ENCODE data around the gene MIR17HG. TPM values are rescaled to one million over a fixed set of nuclear protein-coding genes. Genes with fewer than 3 reads are reported as not detected.

Gene MIR17HG
- total RNA-seq, 1 donor from 2014 or later: 3.1 TPM

- Mint-ChIP-seq H3K27ac (ENCODE audit: unreplicated experiment) (no peak overlapping the region), H3K27me3 (ENCODE audit: unreplicated experiment) (no peaks in the 10 kb centered on the region), H3K4me3 (ENCODE audit: unreplicated experiment) (no peak overlapping the region), H3K9me3 (ENCODE audit: unreplicated experiment) (no peaks in the 10 kb centered on the region), H3K36me3 (ENCODE audit: unreplicated experiment) (peaks cover 3% of the 10 kb centered on the region), H3K4me1 (ENCODE audit: unreplicated experiment) (peaks cover 6% of the 10 kb centered on the region)
- TF ChIP-seq CTCF (IDR thresholded peaks at IDR 0.05): no peak
- no peak for DNase-seq (ENCODE audit: extremely low spot score, unreplicated experiment)
These were observed 15.4 kb downstream of the MIR17HG start for GRCh38 chr13:91362908-91363307.

- no peaks in the 10 kb centered on the region for H3K9me3 Mint-ChIP-seq (ENCODE audit: unreplicated experiment)
These were observed 20.6 kb downstream of the MIR17HG start for GRCh38 chr13:91368101-91368500.

GRCh38 chr13:91368676-91369440 lies 21.4 kb downstream of the MIR17HG start:
- H3K27me3 Mint-ChIP-seq (ENCODE audit: unreplicated experiment): no peaks in the 10 kb centered on the region
- no peaks in the 10 kb centered on the region for H3K36me3 Mint-ChIP-seq (ENCODE audit: unreplicated experiment)
- TF ChIP-seq CTCF (IDR thresholded peaks at IDR 0.05): no peak
- H3K4me1 Mint-ChIP-seq (ENCODE audit: unreplicated experiment): peaks cover 11% of the 10 kb centered on the region
- H3K27ac Mint-ChIP-seq (ENCODE audit: unreplicated experiment): no peak overlapping the region
- H3K9me3 Mint-ChIP-seq (ENCODE audit: unreplicated experiment): no peaks in the 10 kb centered on the region
- DNase-seq (ENCODE audit: extremely low spot score, unreplicated experiment): no peak
- H3K4me3 Mint-ChIP-seq (ENCODE audit: unreplicated experiment): no peak overlapping the region

More at GRCh38 chr13:91368101-91368500, 20.6 kb downstream of the MIR17HG start:
- Mint-ChIP-seq H3K27me3 (ENCODE audit: unreplicated experiment) (no peaks in the 10 kb centered on the region), H3K27ac (ENCODE audit: unreplicated experiment) (no peak overlapping the region), H3K36me3 (ENCODE audit: unreplicated experiment) (no peaks in the 10 kb centered on the region), H3K4me1 (ENCODE audit: unreplicated experiment) (peaks cover 11% of the 10 kb centered on the region), H3K4me3 (ENCODE audit: unreplicated experiment) (no peak overlapping the region)
- no peak for TF ChIP-seq CTCF (IDR thresholded peaks at IDR 0.05)
- DNase-seq (ENCODE audit: extremely low spot score, unreplicated experiment): no peak

GRCh38 chr13:91369441-91369831 lies 21.9 kb downstream of the MIR17HG start:
- TF ChIP-seq CTCF (IDR thresholded peaks at IDR 0.05): no peak
- Mint-ChIP-seq H3K27ac (ENCODE audit: unreplicated experiment) (no peak overlapping the region), H3K27me3 (ENCODE audit: unreplicated experiment) (no peaks in the 10 kb centered on the region), H3K4me1 (ENCODE audit: unreplicated experiment) (peaks cover 11% of the 10 kb centered on the region), H3K4me3 (ENCODE audit: unreplicated experiment) (no peak overlapping the region), H3K36me3 (ENCODE audit: unreplicated experiment) (no peaks in the 10 kb centered on the region), H3K9me3 (ENCODE audit: unreplicated experiment) (no peaks in the 10 kb centered on the region)
- DNase-seq (ENCODE audit: extremely low spot score, unreplicated experiment): no peak

GRCh38 chr13:91370501-91370900 lies 23.0 kb downstream of the MIR17HG start:
- H3K4me1 Mint-ChIP-seq (ENCODE audit: unreplicated experiment): peaks cover 14% of the 10 kb centered on the region

More at GRCh38 chr13:91370501-91370900, 23.0 kb downstream of the MIR17HG start:
- Mint-ChIP-seq H3K9me3 (ENCODE audit: unreplicated experiment) (no peaks in the 10 kb centered on the region), H3K4me3 (ENCODE audit: unreplicated experiment) (no peak overlapping the region), H3K27ac (ENCODE audit: unreplicated experiment) (no peak overlapping the region), H3K36me3 (ENCODE audit: unreplicated experiment) (no peaks in the 10 kb centered on the region), H3K27me3 (ENCODE audit: unreplicated experiment) (no peaks in the 10 kb centered on the region)
- DNase-seq (ENCODE audit: extremely low spot score, unreplicated experiment): no peak
- TF ChIP-seq CTCF (IDR thresholded peaks at IDR 0.05): no peak
